Measurements from ENCODE around the gene CREB1. TPM values are rescaled to one million over a fixed set of nuclear protein-coding genes. Genes with fewer than 3 reads are reported as not detected.
"Not testable (repeated sequence)": the region's sequence is repeated elsewhere in the genome, so short reads cannot be mapped to it uniquely, and the experiment has no call there.

Gene CREB1
- total and polyA plus RNA-seq, 12 donors, result 4.6 to 62.2 (median 45.7) TPM

DNA sequence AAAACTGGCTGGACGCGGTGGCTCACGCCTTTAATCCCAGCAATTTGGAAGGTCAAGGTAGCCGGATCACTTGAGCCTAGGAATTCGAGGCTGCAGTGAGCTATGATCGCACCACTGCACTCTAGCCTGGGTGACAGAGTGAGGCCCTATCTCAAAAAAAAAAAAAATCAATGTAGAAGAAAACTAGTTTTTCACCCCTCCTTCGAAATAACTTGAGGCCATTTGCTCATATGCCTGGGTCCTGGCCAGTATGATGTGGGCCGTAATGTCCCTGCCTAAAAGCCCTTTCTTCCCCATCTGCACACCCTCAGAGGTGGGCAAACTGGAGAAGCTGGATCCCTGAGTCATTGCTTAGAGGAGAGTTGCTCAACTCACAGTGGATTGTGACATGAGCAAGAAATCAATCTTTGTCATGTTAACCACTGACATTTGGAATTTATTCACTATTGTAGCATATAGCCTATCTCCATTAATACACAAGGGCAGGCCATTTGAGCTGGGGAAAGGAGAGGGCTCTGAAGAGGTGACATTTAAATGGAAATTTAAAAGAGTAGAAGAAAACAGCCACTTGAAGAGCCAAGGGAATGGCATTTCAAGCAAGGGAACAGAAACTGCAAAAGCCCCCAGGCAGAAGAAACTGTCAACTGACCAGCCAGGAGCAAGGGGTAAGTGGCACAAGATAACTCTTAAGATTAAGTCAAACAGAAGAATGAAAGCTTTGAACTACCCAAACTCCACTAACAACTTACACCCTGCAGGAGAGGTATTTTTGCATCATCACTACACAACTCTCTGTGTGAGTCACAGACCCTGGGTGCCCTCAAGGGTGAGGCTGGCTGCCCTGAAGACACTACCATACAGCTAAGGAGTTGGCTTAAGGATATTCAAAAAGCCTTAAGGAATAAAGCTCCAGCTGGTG is 103.1 kb downstream of the CREB1 start:
- no peak for DNase-seq
- intact Hi-C loops (cut with DNase I), result loop anchor here in 1 of 10 donors (10.0 kb wide), 1 partner anchor 92 kb away; no protein-coding TSS in a partner anchor
- WGBS, 2 donors, result 94 to 96% methylated on average over 8 of the region's 8 CpGs

DNA sequence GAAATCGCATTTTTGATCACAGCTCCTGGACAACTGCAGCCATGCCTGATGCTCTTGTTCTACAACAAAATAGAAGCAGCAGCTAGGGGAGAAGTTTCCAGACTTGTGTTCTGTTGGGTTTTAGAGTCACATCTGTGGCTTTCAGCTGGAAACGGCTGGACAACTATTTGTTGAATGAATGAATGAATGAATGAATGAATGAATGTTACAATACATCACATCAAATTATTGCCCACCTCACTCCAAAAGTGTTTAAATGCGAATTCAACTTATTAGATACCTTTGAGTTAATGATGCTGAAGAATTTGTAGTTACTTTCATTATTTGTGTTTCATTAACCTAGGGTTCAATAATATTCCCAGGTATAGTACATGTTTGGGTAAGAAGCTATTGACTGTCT is 103.9 kb downstream of the CREB1 start:
- intact Hi-C loops (cut with DNase I), result loop anchor here in 1 of 10 donors (10.0 kb wide), 1 partner anchor 91 kb away; no protein-coding TSS in a partner anchor
- no peaks in the 10 kb centered on the region for H3K27me3 ChIP-seq
- no peak for DNase-seq
- TF ChIP-seq, protein P1, sequence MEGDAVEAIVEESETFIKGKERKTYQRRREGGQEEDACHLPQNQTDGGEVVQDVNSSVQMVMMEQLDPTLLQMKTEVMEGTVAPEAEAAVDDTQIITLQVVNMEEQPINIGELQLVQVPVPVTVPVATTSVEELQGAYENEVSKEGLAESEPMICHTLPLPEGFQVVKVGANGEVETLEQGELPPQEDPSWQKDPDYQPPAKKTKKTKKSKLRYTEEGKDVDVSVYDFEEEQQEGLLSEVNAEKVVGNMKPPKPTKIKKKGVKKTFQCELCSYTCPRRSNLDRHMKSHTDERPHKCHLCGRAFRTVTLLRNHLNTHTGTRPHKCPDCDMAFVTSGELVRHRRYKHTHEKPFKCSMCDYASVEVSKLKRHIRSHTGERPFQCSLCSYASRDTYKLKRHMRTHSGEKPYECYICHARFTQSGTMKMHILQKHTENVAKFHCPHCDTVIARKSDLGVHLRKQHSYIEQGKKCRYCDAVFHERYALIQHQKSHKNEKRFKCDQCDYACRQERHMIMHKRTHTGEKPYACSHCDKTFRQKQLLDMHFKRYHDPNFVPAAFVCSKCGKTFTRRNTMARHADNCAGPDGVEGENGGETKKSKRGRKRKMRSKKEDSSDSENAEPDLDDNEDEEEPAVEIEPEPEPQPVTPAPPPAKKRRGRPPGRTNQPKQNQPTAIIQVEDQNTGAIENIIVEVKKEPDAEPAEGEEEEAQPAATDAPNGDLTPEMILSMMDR (IDR thresholded peaks at IDR 0.05), result no peak
- H3K4me3 ChIP-seq, result no peak overlapping the region
- no peaks in the 10 kb centered on the region for H3K36me3 ChIP-seq
- no peak overlapping the region for H3K27ac ChIP-seq
- peaks cover 0 to 16% (median 0%) of the 10 kb centered on the region in 9 donors for H3K4me1 ChIP-seq
- 87 to 93% methylated on average over 3 of the region's 3 CpGs for WGBS, 2 donors
- no peak for ATAC-seq
- H3K9me3 ChIP-seq, result no peaks in the 10 kb centered on the region

More for the DNA sequence above, 103.1 kb downstream of the CREB1 start:
- H3K4me3 ChIP-seq, result no peak overlapping the region
- ATAC-seq, result peak in 1 of 8 donors; percentile 50
- no peaks in the 10 kb centered on the region for H3K9me3 ChIP-seq
- H3K27me3 ChIP-seq, result no peaks in the 10 kb centered on the region
- no peaks in the 10 kb centered on the region for H3K36me3 ChIP-seq
- peaks cover 0 to 16% (median 0%) of the 10 kb centered on the region in 9 donors for H3K4me1 ChIP-seq
- no peak overlapping the region for H3K27ac ChIP-seq
- TF ChIP-seq, protein P1 (IDR thresholded peaks at IDR 0.05), result no peak

DNA sequence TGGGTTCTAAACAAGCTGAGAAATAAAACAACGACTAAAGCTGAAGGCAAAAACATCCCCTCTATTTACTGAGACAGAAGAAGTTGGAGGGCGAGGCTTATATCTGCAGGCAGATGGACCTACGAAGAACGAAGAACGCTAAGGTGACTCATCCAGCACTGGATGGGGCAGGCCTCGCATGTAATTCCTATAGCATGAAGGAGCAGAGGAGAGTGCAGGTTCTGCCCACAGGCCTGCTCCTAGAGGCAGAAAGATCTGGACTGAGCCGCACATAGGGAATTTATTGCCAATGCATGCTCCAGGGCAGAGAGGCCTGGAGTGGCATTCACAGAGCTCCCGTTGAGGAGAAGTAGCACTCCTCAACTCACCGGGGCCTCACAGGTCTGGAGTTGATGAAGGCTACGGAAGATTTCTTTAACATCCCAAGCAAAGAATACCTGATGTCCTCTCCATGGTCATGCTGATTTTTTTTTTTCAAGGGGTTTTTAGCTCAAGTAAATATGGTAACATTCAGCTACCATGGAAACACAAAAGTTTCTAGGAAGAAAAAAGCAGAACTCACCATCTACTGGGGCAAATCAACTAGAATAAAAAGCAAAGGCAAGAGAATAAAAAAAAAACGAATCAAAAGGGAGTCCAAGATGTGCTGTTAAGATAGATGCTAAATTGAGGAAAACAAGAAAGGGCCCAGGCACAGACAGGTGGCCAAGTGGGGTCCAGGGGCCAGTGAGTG is 105.9 kb downstream of the CREB1 start:
- no peak for ATAC-seq
- intact Hi-C loops (cut with DNase I), result loop anchor here in 1 of 10 donors (10.0 kb wide), 1 partner anchor 89 kb away; no protein-coding TSS in a partner anchor
- WGBS, 2 donors, result 89% methylated on average over 11 of the region's 11 CpGs

DNA sequence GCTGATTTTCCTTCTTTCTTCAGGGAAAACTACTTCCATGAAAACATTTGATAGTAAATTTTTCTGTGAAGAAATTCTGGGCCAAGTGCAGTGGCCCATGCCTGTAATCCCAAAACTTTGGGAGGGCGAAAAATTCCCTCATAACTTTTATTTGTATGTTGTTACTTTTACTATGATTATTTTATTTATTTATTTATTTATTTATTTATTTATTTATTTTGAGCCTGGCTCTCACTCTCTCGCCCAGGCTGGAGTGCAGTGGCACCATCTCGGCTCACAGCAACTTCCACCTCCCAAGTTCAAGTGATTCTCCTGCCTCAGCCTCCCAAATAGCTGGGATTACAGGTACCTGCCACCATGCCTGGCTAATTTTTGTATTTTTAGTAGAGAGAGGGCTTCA is 109.5 kb downstream of the CREB1 start:
- peaks cover 0 to 15% (median 0%) of the 10 kb centered on the region in 11 donors for H3K9me3 ChIP-seq
- ATAC-seq, DNase-seq, H3K4me3 ChIP-seq, H3K27me3 ChIP-seq, H3K4me1 ChIP-seq, H3K27ac ChIP-seq, H3K36me3 ChIP-seq: not testable (repeated sequence)
- 92 to 95% methylated on average over 3 of the region's 3 CpGs for WGBS, 2 donors
- intact Hi-C loops (cut with DNase I), result loop anchor here in 1 of 10 donors (10.0 kb wide), 1 partner anchor 86 kb away; no protein-coding TSS in a partner anchor

More for the DNA sequence above, 105.9 kb downstream of the CREB1 start:
- Histone ChIP-seq H3K27ac (no peak overlapping the region), H3K36me3 (no peaks in the 10 kb centered on the region), H3K9me3 (peaks cover 0 to 8% (median 0%) of the 10 kb centered on the region in 11 donors), H3K4me1 (peaks cover 0 to 16% (median 0%) of the 10 kb centered on the region in 9 donors), H3K27me3 (no peaks in the 10 kb centered on the region), H3K4me3 (no peak overlapping the region)
- TF ChIP-seq, protein P1 (IDR thresholded peaks at IDR 0.05), result no peak
- no peak for DNase-seq
